Activated T-cell treated with anti-CD3 and anti-CD28 coated beads, Interleukin-2, amount 50 U/mL, for 72 hours (primary cell): ENCODE results near the gene DOCK2. TPM values are rescaled to one million over a fixed set of nuclear protein-coding genes. Genes with fewer than 3 reads are reported as not detected.
"Not testable (repeated sequence)": the region's sequence is repeated elsewhere in the genome, so short reads cannot be mapped to it uniquely, and the experiment has no call there.

ENCODE experiments used
- ATAC-seq, 2 donors: fragments of 150-1000 bp; cut with Tn5 transposase; replicated peaks in 1 of 2; 2 replicates each; pipeline ENCODE4 v1.10.0; 2021; ENCODE audit warnings: moderate library complexity in 2 of 2, mild to moderate bottlenecking in 1 of 2
- DNase-seq, 2 donors: peaks; one replicate each; pipeline ENCODE4 v3.0.0; 2021 to 2022; ENCODE audit warnings: mixed read lengths in 1 of 2
- H3K27ac Mint-ChIP-seq: one replicate; pipeline ENCODE4 v1.8.0; 2022; ENCODE audit warnings: mild to moderate bottlenecking, moderate library complexity, mixed read lengths
- H3K27me3 Mint-ChIP-seq: one replicate; pipeline ENCODE4 v1.8.0; 2022; ENCODE audit warnings: low read depth, mixed read lengths
- H3K36me3 Mint-ChIP-seq, 2 donors: one replicate each; pipeline ENCODE4 v1.8.0; 2022; ENCODE audit warnings: mixed read lengths in 2 of 2, mild to moderate bottlenecking in 1 of 2; ENCODE audit not compliant: insufficient read depth in 2 of 2
- H3K4me1 Mint-ChIP-seq: one replicate; pipeline ENCODE4 v1.8.0; 2022; ENCODE audit warnings: low read depth, mixed read lengths
- H3K4me3 Mint-ChIP-seq, 2 donors: one replicate each; pipeline ENCODE4 v1.8.0; 2022; ENCODE audit warnings: mild to moderate bottlenecking in 2 of 2, mixed read lengths in 2 of 2, moderate library complexity in 2 of 2
- H3K9me3 Mint-ChIP-seq, 2 donors: one replicate each; pipeline ENCODE4 v1.8.0; 2022; ENCODE audit warnings: mixed read lengths in 2 of 2
- total RNA-seq, 2 donors: library from RNA; stranded (reverse); gene quantifications; one replicate each; pipeline ENCODE4 v1.2.3, GENCODE V29; 2022

DOCK2 gene
- total RNA-seq, 2 donors from 2014 or later = 242 to 245 TPM

GRCh38 chr5:169648725-169649310 is 11.7 kb downstream of the DOCK2 start:
- peak overlapping the region; percentile 78 to 81 for H3K4me3 Mint-ChIP-seq
- peaks cover 94% of the 10 kb centered on the region for H3K4me1 Mint-ChIP-seq
- DNase-seq (no peak), ATAC-seq (no peak)
- peaks cover 0 to 2% of the 10 kb centered on the region in 2 donors for H3K9me3 Mint-ChIP-seq
- peaks cover 7 to 17% of the 10 kb centered on the region in 2 donors for H3K36me3 Mint-ChIP-seq
- H3K27ac Mint-ChIP-seq = peak overlapping the region; percentile 94
- H3K27me3 Mint-ChIP-seq = no peaks in the 10 kb centered on the region

GRCh38 chr5:169649486-169649885 is 12.4 kb downstream of the DOCK2 start:
- peak overlapping the region; percentile 78 to 81 for H3K4me3 Mint-ChIP-seq
- DNase-seq = peak; percentile 43 to 46
- peak; percentile 77 to 79 for ATAC-seq
- H3K9me3 Mint-ChIP-seq = peaks cover 0 to 2% of the 10 kb centered on the region in 2 donors
- peak overlapping the region; percentile 94 for H3K27ac Mint-ChIP-seq
- H3K27me3 Mint-ChIP-seq = no peaks in the 10 kb centered on the region
- H3K36me3 Mint-ChIP-seq = peaks cover 5 to 14% of the 10 kb centered on the region in 2 donors
- peaks cover 94% of the 10 kb centered on the region for H3K4me1 Mint-ChIP-seq

GRCh38 chr5:169650701-169651331 is 13.7 kb downstream of the DOCK2 start:
- Mint-ChIP-seq H3K27me3 (no peaks in the 10 kb centered on the region), H3K4me1 (peaks cover 96% of the 10 kb centered on the region), H3K27ac (peak overlapping the region; percentile 94), H3K36me3 (peaks cover 6 to 18% of the 10 kb centered on the region in 2 donors), H3K9me3 (peaks cover 0 to 2% of the 10 kb centered on the region in 2 donors), H3K4me3 (peak overlapping the region; percentile 78 to 81)
- DNase-seq (peak; percentile 42 to 54), ATAC-seq (peak; percentile 74)

GRCh38 chr5:169651526-169651925 is 14.5 kb downstream of the DOCK2 start:
- peak overlapping the region; percentile 78 to 81 for H3K4me3 Mint-ChIP-seq
- peaks cover 96% of the 10 kb centered on the region for H3K4me1 Mint-ChIP-seq
- H3K27me3 Mint-ChIP-seq = no peaks in the 10 kb centered on the region
- peaks cover 10 to 18% of the 10 kb centered on the region in 2 donors for H3K36me3 Mint-ChIP-seq
- DNase-seq (no peak), ATAC-seq (no peak)
- H3K27ac Mint-ChIP-seq = peak overlapping the region; percentile 94
- H3K9me3 Mint-ChIP-seq = peaks cover 0 to 2% of the 10 kb centered on the region in 2 donors

GRCh38 chr5:169652057-169652456 is 15.0 kb downstream of the DOCK2 start:
- Mint-ChIP-seq H3K4me1 (peaks cover 96% of the 10 kb centered on the region), H3K4me3 (peak overlapping the region; percentile 22 to 81), H3K36me3 (peaks cover 12 to 21% of the 10 kb centered on the region in 2 donors), H3K27me3 (no peaks in the 10 kb centered on the region), H3K27ac (peak overlapping the region; percentile 38), H3K9me3 (peaks cover 0 to under 1% of the 10 kb centered on the region in 2 donors)
- DNase-seq (no peak), ATAC-seq (no peak)

- ATAC-seq (no peak), DNase-seq (no peak)
- Mint-ChIP-seq H3K27ac (peak overlapping the region; percentile 31), H3K9me3 (no peaks in the 10 kb centered on the region), H3K4me1 (peaks cover 94% of the 10 kb centered on the region), H3K27me3 (no peaks in the 10 kb centered on the region), H3K36me3 (peaks cover 11 to 20% of the 10 kb centered on the region in 2 donors), H3K4me3 (no peak overlapping the region)
Observed at GRCh38 chr5:169653091-169653490, 16.0 kb downstream of the DOCK2 start.

GRCh38 chr5:169655353-169655752 is 18.3 kb downstream of the DOCK2 start:
- no peak for DNase-seq
- ATAC-seq = peak in 1 of 2 donors; percentile 19
- Mint-ChIP-seq H3K9me3 (no peaks in the 10 kb centered on the region), H3K4me3 (peak overlapping the region in 1 of 2 donors; percentile 74), H3K27ac (peak overlapping the region; percentile 85), H3K27me3 (no peaks in the 10 kb centered on the region), H3K36me3 (peaks cover 11 to 26% of the 10 kb centered on the region in 2 donors), H3K4me1 (peaks cover 78% of the 10 kb centered on the region)

- ATAC-seq (peak; percentile 61 to 72), DNase-seq (peak in 1 of 2 donors; percentile 28)
- no peaks in the 10 kb centered on the region for H3K27me3 Mint-ChIP-seq
- peak overlapping the region; percentile 85 for H3K27ac Mint-ChIP-seq
- peaks cover 68% of the 10 kb centered on the region for H3K4me1 Mint-ChIP-seq
- H3K36me3 Mint-ChIP-seq = peaks cover 10 to 31% of the 10 kb centered on the region in 2 donors
- peak overlapping the region; percentile 56 to 74 for H3K4me3 Mint-ChIP-seq
- H3K9me3 Mint-ChIP-seq = peaks cover 0 to under 1% of the 10 kb centered on the region in 2 donors
Observed at GRCh38 chr5:169656125-169656901, 19.2 kb downstream of the DOCK2 start.

GRCh38 chr5:169657127-169657526 is 20.1 kb downstream of the DOCK2 start:
- Mint-ChIP-seq H3K27ac (peak overlapping the region; percentile 41), H3K9me3 (peaks cover 6 to 7% of the 10 kb centered on the region in 2 donors), H3K36me3 (peaks cover 14 to 37% of the 10 kb centered on the region in 2 donors), H3K4me1 (peaks cover 60% of the 10 kb centered on the region), H3K4me3 (peak overlapping the region; percentile 56 to 74), H3K27me3 (no peaks in the 10 kb centered on the region)
- ATAC-seq (peak; percentile 59 to 61), DNase-seq (peak in 1 of 2 donors; percentile 12)

GRCh38 chr5:169662451-169662850 is 25.4 kb downstream of the DOCK2 start:
- not testable (repeated sequence) for ATAC-seq, H3K4me3 Mint-ChIP-seq

GRCh38 chr5:169663537-169663936 is 26.5 kb downstream of the DOCK2 start:
- Mint-ChIP-seq H3K27me3 (no peaks in the 10 kb centered on the region), H3K4me3 (no peak overlapping the region), H3K9me3 (peaks cover 14 to 18% of the 10 kb centered on the region in 2 donors), H3K36me3 (peaks cover 23 to 43% of the 10 kb centered on the region in 2 donors), H3K4me1 (peaks cover 14% of the 10 kb centered on the region), H3K27ac (no peak overlapping the region)
- no peak for ATAC-seq
- no peak for DNase-seq

More at GRCh38 chr5:169662451-169662850, 25.4 kb downstream of the DOCK2 start:
- H3K27ac Mint-ChIP-seq, DNase-seq, H3K27me3 Mint-ChIP-seq: not testable (repeated sequence)
- Mint-ChIP-seq H3K9me3 (peaks cover 14 to 18% of the 10 kb centered on the region in 2 donors), H3K4me1 (peaks cover 18% of the 10 kb centered on the region), H3K36me3 (peaks cover 23 to 46% of the 10 kb centered on the region in 2 donors)

- peaks cover 14 to 17% of the 10 kb centered on the region in 2 donors for H3K9me3 Mint-ChIP-seq
- DNase-seq (no peak), ATAC-seq (no peak)
- peaks cover 24% of the 10 kb centered on the region for H3K4me1 Mint-ChIP-seq
- no peak overlapping the region for H3K4me3 Mint-ChIP-seq
- no peaks in the 10 kb centered on the region for H3K27me3 Mint-ChIP-seq
- H3K36me3 Mint-ChIP-seq = peaks cover 27 to 29% of the 10 kb centered on the region in 2 donors
- H3K27ac Mint-ChIP-seq = no peak overlapping the region
Observed at GRCh38 chr5:169666365-169666764, 29.3 kb downstream of the DOCK2 start.
